Activated CD8-positive, alpha-beta memory T cell treated with anti-CD3 and anti-CD28 coated beads, Interleukin-2, amount 50 U/mL, for 48 hours (primary cell): ENCODE data around the gene IPO7.
"Not testable (repeated sequence)": the region's sequence is repeated elsewhere in the genome, so short reads cannot be mapped to it uniquely, and the experiment has no call there.

Experiments
- DNase-seq: peaks from one replicate; pipeline ENCODE4 v3.0.0-alpha.2; 2020

IPO7 gene

GRCh38 chr11:9399466-9399865 lies 15.0 kb downstream of the IPO7 start:
- DNase-seq: no peak

- DNase-seq: not testable (repeated sequence)
Observed at GRCh38 chr11:9401884-9402283, 17.4 kb downstream of the IPO7 start.

GRCh38 chr11:9428706-9429105 lies 44.3 kb downstream of the IPO7 start:
- DNase-seq: no peak

GRCh38 chr11:9438611-9439010 lies 54.2 kb downstream of the IPO7 start:
- DNase-seq: no peak

GRCh38 chr11:9446230-9446629 lies 61.8 kb downstream of the IPO7 start:
- no peak for DNase-seq

- DNase-seq: no peak
Observed at GRCh38 chr11:9448576-9449352, 64.3 kb downstream of the IPO7 start.

GRCh38 chr11:9452023-9452422 lies 67.6 kb downstream of the IPO7 start:
- not testable (repeated sequence) for DNase-seq

- DNase-seq: no peak
Observed at GRCh38 chr11:9455722-9456121, 71.3 kb downstream of the IPO7 start.

GRCh38 chr11:9459667-9460321 lies 75.3 kb downstream of the IPO7 start:
- peak; percentile 58 for DNase-seq

- peak; percentile 100 for DNase-seq
Observed at GRCh38 chr11:9460322-9461062, 76.0 kb downstream of the IPO7 start, which contains the start of gene ZNF143. Gene ZNF143, plus strand, starts transcription at chr11:9461012. Its CDS starts 10,297 bp downstream, at chr11:9471309.

- peak; percentile 88 for DNase-seq
Observed at GRCh38 chr11:9461063-9461759, 76.8 kb downstream of the IPO7 start.

GRCh38 chr11:9461760-9462134 lies 77.3 kb downstream of the IPO7 start:
- DNase-seq: no peak

GRCh38 chr11:9462172-9462799 lies 77.8 kb downstream of the IPO7 start:
- DNase-seq: no peak

GRCh38 chr11:9462806-9463537 lies 78.5 kb downstream of the IPO7 start:
- DNase-seq: no peak

- DNase-seq: no peak
Observed at GRCh38 chr11:9470765-9471164, 86.3 kb downstream of the IPO7 start.

GRCh38 chr11:9473408-9473807 lies 89.0 kb downstream of the IPO7 start:
- DNase-seq: no peak

- no peak for DNase-seq
Observed at GRCh38 chr11:9479899-9480298, 95.4 kb downstream of the IPO7 start.

GRCh38 chr11:9489080-9489765 lies 104.8 kb downstream of the IPO7 start:
- no peak for DNase-seq

GRCh38 chr11:9490376-9490775 lies 105.9 kb downstream of the IPO7 start:
- no peak for DNase-seq

- no peak for DNase-seq
Observed at GRCh38 chr11:9493492-9493891, 109.0 kb downstream of the IPO7 start.

- DNase-seq: no peak
Observed at GRCh38 chr11:9494316-9494715, 109.9 kb downstream of the IPO7 start.
